Measurements from ENCODE around the gene DOCK9.

Gene DOCK9

DNA sequence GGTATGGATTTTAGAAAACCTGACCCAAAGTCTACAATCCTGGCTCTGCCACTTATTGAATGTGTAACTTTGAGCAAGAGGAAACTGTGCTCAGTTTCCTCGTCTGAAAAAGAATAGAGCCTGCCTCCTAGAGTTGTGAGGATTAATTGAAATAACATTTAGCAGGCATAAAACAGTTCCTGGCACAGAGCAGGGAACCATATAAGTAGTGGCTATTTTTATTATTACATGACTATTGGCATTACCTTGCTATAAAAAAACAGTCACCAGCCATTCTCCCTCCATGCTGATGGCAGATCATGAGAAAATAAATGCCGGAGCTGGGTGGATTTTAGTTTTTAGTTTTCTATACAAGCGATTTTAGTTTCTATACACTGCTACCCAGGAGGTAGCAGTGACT is 5.8 kb downstream of the DOCK9 start:
- TF ChIP-seq, protein P1, sequence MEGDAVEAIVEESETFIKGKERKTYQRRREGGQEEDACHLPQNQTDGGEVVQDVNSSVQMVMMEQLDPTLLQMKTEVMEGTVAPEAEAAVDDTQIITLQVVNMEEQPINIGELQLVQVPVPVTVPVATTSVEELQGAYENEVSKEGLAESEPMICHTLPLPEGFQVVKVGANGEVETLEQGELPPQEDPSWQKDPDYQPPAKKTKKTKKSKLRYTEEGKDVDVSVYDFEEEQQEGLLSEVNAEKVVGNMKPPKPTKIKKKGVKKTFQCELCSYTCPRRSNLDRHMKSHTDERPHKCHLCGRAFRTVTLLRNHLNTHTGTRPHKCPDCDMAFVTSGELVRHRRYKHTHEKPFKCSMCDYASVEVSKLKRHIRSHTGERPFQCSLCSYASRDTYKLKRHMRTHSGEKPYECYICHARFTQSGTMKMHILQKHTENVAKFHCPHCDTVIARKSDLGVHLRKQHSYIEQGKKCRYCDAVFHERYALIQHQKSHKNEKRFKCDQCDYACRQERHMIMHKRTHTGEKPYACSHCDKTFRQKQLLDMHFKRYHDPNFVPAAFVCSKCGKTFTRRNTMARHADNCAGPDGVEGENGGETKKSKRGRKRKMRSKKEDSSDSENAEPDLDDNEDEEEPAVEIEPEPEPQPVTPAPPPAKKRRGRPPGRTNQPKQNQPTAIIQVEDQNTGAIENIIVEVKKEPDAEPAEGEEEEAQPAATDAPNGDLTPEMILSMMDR (conservative IDR thresholded peaks at IDR 0.05; ENCODE audit: control insufficient read depth, insufficient read depth, low read depth, low read length) = no peak
- no peak overlapping the region for H3K4me3 ChIP-seq (ENCODE audit: control insufficient read depth, low read depth, low read length)
- DNase-seq (ENCODE audit: low read depth) = no peak

DNA sequence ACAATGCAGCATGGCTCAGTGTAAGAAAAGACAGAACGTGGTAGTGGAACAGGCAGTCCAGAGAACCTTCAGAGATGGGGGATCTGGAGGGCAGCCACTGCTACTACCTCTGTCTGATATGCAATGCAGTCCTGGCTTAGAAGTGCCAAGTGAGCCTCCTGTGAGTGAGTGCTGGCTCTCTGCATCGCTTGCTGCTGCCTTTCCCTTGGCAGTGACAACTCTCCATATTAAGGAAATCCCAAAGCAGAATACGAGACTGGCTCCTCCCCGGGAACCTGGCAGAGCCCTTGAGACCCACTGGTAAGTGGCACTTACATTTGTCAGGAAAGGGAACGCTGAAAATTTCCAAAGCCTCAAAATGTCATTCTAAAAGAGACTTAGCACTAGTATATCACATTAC is 7.5 kb downstream of the DOCK9 start:
- TF ChIP-seq, protein P1 (conservative IDR thresholded peaks at IDR 0.05; ENCODE audit: control insufficient read depth, insufficient read depth, low read depth, low read length) = no peak
- no peak for DNase-seq (ENCODE audit: low read depth)
- H3K4me3 ChIP-seq (ENCODE audit: control insufficient read depth, low read depth, low read length) = no peak overlapping the region

GRCh38 chr13:98967491-98967890 is 10.4 kb downstream of the DOCK9 start:
- TF ChIP-seq, protein P1 (conservative IDR thresholded peaks at IDR 0.05; ENCODE audit: control insufficient read depth, insufficient read depth, low read depth, low read length) = no peak

DNA sequence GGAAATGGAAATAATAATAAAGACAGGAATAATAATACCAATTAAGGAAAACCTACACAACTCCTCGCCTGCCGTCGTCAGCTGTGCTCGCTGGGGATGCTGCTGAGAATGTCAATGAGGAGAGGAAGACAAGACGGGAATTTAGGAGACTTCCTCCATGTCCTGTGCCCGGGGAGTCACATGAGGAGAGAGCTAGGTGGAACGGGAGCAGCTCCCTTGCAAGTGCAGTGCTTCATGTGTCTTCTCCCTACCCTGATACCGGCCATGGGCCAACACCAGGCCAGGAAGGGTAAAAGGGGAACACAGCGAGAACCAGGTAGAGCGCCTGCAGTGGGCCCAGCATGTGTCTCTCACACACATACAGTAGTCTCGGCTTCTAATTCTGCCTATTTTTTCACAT is 11.8 kb downstream of the DOCK9 start:
- DNase-seq (ENCODE audit: low read depth) = no peak

More at GRCh38 chr13:98967491-98967890, 10.4 kb downstream of the DOCK9 start:
- no peak overlapping the region for H3K4me3 ChIP-seq (ENCODE audit: control insufficient read depth, low read depth, low read length)
- no peak for DNase-seq (ENCODE audit: low read depth)

GRCh38 chr13:98965325-98965724 is 12.5 kb downstream of the DOCK9 start:
- no peak for DNase-seq (ENCODE audit: low read depth)
- no peak overlapping the region for H3K4me3 ChIP-seq (ENCODE audit: control insufficient read depth, low read depth, low read length)

More for the DNA sequence above, 11.8 kb downstream of the DOCK9 start:
- no peak overlapping the region for H3K4me3 ChIP-seq (ENCODE audit: control insufficient read depth, low read depth, low read length)
- TF ChIP-seq, protein P1 (conservative IDR thresholded peaks at IDR 0.05; ENCODE audit: control insufficient read depth, insufficient read depth, low read depth, low read length) = no peak

DNA sequence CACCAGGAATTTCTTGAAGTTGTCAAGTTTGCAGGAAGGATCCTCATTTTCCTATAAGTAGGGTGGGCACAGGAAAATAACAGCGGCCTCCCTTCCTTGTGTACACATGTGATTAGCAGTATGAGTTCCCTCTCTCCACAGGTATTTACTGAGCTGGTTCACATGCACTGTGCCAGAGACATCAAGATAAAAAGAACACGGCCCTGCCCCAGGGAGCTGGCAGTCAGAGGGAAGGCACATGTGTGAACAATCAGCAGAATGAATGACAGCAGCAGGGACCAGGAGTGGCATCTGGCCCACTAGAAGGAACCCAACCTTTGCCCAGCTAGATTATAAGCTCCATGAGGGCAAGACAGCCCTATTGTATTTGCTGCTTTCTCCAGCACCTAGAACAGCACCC is 13.9 kb downstream of the DOCK9 start:
- TF ChIP-seq, protein P1 (conservative IDR thresholded peaks at IDR 0.05; ENCODE audit: control insufficient read depth, insufficient read depth, low read depth, low read length) = no peak
- no peak overlapping the region for H3K4me3 ChIP-seq (ENCODE audit: control insufficient read depth, low read depth, low read length)
- no peak for DNase-seq (ENCODE audit: low read depth)

More at GRCh38 chr13:98965325-98965724, 12.5 kb downstream of the DOCK9 start:
- TF ChIP-seq, protein P1 (conservative IDR thresholded peaks at IDR 0.05; ENCODE audit: control insufficient read depth, insufficient read depth, low read depth, low read length) = no peak

All from fibroblast of mammary gland (primary cell).